Nucleus accumbens (tissue), 56 donors: ENCODE results near the gene WNT1.
A peak's percentile ranks its signal among the peaks of the same experiment; 100 is the strongest.

Experiments used
- DNase-seq, 56 donors: peaks; one replicate each; lab custom pipeline; 2025; lab: John Stamatoyannopoulos, UW

Gene WNT1

DNA sequence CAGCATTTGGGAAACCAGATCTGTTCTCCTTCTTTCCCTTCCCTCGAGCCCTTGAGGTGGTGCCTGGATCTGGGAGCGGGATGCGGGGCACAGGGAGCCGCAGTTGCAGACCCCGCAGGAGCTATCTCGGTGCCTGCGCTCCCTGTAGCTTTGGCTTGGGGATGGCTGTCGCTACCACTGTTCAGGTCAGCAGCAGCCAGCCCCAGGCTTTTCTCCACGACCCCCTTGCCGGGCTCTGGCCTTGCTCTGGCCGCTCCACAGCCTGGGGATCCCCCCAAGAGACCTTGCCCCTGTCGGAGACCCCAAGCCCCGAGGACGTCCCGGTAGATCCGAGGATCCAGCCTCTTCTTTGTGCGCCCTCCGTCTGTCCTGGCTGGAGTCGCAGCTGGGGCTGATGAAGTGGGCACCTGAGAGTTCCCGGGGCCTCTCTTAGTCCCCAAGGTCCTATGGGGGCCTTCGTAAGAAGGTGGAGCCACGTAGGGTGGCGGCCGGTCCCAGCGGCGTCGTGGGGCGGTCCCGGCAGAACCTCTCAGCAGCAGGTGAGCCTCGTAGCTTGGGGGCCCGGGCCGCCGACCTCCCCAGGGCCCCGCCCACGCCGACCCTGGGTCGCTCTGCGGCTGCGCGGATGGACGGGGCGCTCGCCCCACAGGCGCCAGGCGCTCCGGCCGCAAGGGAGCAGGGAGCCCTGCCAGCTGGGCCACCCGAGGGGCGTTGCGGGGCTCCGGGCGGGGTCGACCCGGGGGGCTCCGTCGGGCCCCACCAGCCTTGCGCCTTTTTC is 19.8 kb downstream of the WNT1 start:
- peak in 3 of 56 donors; percentile 27 to 39 (median 39) for DNase-seq

DNA sequence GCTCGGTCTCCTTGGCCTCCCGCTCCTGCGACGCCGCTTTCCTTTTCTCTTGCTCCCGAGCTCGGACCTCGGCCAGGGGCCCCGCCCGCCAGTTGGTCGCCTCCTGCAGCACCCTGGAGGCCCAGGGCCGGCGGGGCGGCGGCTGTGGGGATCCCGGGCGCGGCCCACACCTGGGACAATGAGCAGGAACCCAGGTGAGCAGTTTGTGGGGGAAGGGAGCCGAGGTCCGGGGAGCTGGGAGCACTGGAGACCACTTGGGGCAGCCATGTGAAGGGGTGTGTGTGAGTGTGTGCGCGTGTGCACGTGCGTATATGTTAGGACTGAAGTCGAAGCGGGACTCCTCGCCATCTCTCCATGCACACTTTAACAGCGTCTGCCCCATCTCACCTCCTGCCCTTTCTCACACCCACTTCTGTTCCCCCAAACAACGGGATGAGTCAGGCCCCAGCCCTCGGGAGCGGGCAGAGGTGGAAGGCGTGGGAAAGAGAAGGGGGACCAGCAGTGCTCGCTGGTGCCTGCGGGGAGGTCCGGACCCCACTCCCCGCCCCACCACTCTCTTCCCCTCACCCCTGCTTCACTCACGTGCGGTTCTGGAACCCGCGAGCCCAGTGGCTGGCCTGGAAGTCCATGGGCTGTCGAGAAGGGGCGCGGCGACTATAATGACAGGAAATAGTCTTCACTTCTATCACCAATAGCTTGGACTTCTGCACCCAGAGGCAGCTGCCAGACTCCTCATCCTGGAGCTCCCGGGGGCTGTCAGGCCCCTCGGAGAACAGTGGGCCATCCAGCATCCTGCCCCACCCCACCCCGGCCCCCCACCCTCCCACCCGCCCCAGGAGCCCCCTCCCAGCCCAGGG is 20.6 kb downstream of the WNT1 start:
- peak in 10 of 56 donors; percentile 11 to 50 (median 41) for DNase-seq

DNA sequence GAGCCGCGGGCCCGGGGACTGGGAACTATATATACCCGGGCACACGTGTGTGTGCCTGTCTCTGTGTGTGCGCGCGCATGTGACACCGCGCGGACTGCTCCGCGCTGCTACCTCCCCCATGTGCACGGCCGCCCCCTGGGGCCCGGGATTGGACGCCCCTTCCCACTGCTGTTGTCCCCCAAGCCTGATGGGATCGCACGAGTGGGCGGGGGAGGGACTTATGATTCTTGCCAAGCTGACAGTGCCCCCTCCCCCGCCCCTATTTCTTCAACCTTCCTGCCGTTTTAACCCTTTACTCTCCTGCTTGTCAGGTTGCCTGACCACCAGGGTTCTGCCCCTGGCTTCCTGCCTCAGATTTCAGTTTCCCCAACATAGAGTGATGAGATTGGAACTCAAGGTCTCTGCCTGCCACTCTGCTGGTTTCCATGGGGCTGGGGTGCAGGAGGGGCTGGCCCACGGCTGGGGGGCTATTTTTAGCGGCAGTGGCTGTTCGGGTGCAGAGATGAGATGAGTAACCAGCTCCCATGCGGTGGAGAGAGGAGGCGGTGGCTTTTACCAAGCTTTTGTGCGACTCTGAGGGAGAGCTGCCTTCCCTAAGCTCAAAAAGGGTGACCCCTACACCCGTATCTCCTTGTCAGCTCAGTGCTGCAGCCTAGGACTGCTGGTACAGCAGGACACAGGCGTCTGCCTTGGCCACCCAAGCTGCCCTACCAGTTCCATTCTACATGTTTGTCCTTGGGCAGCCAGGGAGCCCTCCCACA is 21.4 kb downstream of the WNT1 start, which contains the start of gene DDN:
DDN (minus strand) TSS at position 5 of the 761 bp plus-strand sequence. CDS start 88 bp downstream, outside the sequence.
- DNase-seq: peak in 37 of 56 donors; percentile 27 to 84 (median 67)

DNA sequence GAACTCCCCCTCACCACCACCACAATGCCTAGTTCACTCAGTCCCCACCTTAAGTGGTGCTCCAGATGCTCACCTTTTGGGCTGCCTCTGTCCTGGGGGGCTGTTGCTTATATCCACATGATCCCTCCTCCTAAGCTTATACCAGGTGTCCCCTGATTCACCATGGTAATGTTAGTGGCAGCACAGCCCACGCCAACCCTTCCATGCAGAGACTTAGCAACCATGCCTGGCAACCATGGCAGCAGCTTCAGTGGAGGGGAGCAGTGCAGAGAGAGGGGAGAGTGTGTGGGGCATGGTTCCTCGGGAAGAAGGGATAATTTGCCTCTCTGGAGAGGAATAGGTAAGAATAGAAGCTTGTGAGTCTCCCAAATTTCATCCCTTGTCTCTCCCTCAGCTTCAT is 22.2 kb downstream of the WNT1 start:
- peak in 36 of 56 donors; percentile 18 to 87 (median 58) for DNase-seq

DNA sequence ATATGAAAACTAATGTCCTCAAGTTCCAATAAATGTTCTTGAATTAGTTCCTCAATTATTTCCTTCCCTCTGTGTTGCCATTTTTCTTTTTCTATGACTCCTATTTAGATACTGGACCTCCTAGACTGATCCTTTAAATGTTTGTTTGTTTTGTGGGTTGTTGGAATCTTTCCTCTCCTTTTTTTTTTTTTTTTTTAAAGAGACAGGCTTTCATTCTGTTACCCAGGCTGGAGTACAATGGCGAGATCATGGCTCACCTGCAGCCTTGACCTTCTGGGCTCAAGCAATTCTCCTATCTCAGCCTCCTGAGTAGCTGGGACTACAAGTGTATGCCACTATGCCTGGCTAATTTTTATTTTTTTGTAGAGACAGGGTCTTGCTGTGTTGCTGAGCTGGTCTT is 30.8 kb downstream of the WNT1 start:
- no peak for DNase-seq

DNA sequence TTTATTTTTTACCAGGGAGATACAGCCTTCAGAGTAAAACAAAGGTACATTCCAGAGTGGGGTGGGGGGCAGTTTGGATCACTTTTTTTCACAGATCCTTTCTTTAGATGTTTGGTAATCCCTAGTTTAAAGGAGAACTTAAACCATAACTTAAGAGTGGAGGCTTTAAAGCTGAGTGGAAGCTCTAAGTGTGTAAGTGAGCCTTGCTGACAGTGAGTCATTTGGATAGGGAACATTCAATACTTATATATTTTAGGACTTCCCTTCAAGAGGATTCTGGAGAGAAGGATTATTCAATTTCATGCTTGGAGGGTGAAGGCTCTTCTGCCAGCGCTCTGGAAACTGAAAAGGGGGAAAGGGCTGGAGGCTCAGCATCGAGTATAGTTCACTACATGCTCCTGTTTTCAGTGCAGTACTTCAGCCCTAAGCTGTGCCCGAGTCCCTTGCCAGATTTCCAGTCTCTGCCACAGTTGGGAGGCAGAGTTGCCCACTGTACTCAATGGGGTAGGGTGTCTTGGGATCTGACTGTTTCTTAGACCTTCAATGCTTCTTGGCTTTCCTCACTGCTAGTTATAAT is 32.1 kb downstream of the WNT1 start:
- no peak for DNase-seq

DNA sequence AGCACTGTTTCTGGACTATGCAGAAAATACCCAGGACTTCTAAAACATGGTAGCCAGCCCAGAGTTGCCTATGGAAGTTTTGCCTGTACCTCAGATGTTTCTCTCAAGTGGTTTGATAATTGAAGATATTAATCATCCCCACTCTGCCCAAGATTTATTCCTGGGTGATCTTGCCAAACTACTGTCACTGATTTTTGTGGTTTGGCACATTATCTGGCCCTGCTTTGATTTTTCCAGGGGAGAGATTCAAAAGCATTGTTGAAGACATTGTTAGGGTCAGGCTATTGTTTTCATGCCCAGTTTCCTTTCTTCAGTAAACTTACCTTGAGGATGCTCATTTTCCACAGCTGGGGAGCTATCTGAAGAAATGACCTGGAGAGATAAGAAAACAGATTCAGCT is 34.6 kb downstream of the WNT1 start:
- no peak for DNase-seq

DNA sequence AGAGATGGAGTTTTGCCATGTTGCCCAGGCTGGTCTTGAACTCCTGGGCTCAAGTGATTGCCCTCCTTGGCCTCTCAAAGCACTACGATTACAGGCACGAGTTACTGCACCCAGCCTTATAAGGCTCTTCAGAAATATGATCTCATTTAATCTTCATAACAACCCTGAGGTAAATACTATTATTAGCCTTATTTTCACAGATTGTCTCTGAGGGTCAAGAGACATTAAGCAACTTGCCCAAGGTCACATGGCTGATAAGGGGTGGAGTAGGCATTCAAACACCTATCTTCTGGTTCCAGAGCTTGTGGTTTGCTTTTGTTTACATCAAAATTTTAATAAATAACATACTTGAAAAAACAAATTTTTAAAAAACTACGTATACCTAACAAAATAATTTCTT is 35.3 kb downstream of the WNT1 start:
- no peak for DNase-seq

DNA sequence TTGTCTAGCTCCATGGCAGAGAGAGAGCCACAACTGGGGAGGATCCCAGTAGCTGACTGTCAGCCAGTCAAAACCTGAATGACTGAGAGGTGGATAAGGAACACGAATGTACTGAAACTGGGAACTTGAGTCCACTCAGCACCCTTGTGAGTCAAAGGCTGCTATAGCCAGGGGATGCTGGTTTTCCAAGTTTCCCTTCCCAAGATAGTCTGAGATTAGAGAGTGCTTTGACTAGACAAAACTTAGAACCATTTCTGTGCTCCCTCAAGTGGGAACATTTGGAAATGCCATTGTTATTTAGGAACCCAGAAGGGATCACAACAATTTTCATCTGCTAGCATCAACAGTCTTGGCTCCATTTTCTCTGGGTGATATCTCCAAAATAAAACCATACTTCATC is 36.4 kb downstream of the WNT1 start:
- DNase-seq: no peak

DNA sequence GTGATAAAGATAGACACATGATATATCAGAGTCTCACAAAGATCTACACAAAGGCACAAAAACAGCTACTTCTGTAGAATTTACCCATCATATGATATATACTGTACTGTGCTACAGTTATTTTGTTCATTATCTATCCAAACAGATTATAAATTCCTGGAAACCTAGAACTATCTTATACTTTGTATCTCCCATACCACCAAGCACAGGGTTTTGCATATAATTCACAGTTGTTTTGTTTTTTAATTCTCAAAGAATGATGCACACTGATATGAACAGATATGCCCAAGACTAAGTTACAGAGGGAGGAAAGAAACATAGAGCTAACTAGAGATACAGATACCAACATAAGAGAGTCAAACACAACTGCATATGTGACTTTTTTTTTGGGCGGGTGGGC is 37.1 kb downstream of the WNT1 start:
- DNase-seq: no peak

DNA sequence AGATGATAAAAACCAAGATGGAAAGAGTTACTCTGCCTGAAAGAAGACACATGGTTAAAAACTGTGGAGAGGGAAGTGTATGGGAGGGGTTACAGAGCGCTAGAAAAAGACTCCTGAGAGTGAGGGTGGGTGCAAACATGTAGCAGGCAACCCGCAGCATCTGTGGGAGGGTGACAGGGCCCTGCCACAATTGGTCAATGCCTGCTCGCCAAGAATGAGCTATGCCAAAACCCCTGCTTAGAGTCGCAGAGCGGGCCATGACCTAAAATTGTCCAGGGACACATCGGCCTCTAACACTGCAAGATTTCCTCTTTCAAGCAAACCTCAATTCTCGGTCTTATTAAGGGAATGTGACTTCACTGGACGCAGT is 39.8 kb downstream of the WNT1 start:
- DNase-seq: peak in 12 of 56 donors; percentile 10 to 51 (median 36)

DNA sequence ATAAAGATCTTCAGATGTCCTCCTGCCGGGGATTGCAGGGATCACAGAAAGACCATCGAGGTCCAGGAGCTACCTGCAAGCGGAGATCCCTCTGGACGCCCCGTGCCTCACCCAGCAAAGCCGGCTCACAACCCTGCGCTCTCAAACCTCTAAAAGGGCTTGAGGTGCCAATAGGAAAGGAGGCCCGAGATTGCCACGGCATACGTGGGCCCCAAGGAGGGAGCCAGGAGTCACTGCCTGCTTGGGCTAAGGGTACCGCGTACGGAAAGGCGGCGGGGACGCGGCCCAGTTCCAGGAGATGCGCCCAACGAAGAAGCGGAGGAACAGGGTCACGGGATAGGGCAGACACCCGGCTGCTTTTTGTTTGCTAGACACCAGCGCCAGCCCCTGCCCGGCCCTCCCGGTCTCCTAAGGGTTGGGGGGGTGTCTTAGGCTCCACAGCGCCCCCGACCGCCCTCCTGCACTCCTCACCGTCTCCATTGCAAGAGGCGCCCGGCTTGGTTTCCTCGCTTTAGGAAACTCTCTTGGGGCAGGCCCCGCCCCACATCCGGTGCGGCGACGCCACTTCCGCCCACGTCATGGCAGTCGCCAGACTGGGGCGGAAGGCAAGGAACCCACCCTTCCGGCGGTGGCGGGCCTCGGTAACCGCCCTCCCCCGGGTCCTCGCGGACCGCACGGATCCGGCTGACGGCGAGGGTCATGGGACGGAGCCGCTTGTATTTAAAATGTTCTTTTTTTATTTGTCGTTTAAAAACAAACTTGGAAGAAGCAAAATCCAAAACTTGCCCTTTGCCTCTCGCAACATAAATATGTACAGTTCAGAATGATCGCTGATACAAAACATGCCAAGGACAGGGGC is 40.4 kb downstream of the WNT1 start, which contains the start of gene PRKAG1:
PRKAG1 (minus strand) TSS at position 516 of the 859 bp plus-strand sequence; CDS start at position 480, 36 bp downstream.
- peak; percentile 63 to 97 (median 92) for DNase-seq

DNA sequence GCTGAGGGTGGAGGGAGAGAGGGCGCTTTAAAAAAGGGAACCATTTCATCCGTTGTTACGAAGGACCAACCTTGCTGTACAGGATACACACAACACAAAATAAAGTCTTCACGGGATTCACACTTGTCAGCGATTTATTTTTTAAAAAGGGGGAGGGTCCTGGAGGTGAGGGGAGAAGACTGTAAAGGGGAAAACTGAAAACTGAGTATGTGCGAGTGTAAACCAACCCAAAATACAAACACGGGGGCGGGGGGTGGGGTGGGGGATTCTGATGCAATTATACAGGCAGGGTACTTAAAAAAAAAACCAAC is 41.0 kb downstream of the WNT1 start:
- no peak for DNase-seq

DNA sequence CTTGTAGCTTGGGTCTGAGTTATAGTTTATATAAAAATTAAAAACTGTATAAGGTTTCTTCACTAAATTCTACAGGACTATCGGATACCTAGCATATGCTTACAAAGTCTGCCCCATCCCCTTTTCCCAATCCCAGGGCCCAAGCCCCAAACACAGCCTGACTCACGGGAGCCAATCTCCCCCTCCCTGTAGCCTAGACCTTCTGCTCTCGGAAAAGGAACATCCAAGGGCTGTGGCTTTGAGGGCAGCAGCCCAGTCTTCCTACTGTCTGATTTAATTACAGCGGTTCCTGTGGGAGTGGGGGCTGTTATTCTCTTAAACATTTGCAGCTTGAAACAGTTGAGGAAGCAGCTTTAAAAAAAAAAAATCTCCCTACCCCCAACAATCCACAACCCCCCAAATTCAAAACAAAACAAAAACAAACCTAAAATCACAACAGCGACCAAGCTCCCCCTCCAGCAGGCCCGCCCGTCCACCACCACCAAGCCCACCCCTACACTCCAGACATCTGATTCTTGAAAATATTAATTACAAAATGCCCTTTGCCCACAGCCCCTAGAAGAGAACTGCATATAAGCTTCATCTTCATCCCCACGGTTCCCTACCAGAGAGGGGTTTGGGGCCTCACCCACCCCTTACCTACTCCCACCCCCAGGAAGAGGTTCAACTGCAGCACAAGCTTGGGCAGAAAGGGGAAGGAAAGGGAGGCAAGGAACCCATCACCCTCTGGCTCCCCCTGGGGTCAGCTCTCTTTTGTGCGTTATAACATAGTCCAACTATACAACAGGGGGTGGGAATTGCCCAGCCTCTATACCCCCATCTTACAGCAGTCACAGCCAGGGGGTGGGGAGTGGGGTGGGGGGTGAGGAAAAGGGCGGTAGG is 41.6 kb downstream of the WNT1 start:
- DNase-seq: peak in 1 of 56 donors; percentile 17

DNA sequence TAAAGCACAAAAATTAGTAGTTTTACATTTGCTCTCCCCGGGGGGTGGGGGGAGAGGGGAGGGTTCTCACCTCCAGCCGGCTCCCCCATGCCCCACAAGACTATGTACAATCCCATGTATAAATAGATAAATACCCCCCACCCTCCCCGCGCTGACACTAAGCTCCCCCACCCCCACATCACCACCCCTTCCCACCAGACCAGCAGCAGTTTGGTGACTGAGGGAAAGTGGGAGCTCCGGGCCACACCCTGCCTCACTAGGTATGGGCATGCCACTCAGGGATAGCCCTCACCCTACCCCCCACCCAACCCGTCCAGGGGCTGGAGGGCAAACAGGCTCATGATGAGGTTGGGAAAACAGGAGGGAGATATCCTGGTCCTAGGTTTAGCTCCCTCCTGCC is 42.3 kb downstream of the WNT1 start:
- DNase-seq: no peak

DNA sequence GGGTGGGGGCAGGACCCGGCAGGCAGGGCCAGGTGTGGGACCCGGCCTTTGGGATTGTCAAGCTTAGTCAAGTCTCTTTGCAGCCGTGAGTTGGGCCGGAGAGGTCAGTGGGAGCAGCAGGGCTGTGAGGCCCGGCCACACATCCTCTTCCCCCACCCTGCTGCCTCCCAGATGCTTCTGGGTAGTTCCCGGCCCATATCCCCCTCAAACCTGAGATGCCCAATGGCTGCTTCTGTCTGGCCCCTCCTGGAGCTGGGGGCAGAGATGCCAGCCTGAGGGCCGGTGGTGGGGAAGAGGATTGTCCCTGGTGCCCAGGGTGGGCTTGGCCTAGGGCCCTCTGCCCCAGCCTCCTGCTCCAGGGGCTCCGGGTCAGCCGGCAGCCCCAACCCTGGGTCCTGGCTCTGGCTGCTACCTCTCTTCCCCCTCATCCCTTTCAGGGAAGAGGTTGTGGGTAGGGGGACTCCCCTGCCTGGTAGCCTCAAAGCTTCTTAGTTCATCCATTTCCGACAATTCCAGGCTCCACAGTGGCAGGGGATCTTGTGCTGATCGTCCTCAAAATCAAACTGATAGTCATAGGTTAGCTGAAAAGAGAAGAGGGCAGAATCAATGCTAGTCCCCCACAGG is 43.3 kb downstream of the WNT1 start:
- no peak for DNase-seq

DNA sequence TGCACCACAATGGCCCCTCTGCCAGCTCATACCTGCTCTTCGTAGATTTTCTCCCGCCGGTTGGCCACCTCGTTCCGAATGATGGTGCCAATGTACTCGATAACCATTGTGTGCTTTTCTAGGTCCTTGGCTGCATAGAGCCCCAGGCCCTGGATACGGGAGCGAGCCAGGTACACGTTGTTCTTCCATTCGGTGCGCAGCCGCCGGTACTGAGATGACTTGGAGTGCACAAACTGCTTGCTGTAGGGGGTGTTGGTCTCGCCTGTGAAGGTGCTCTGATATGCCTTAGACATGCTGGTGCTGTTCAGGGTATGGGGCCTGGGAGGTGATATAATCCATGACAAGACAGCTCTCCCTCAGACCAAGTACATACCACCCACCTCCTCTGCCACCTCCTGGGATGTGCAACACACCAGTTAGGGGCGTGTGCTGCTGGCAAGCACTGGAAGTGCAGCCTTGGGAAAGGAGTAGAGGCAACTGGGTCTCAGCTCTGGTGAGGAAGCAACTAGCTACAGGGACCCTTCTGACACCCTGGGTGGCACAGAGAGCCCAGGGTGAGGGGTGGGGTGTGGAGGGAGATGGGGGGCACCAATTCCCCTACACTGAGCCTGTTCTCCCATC is 44.5 kb downstream of the WNT1 start:
- DNase-seq: no peak

DNA sequence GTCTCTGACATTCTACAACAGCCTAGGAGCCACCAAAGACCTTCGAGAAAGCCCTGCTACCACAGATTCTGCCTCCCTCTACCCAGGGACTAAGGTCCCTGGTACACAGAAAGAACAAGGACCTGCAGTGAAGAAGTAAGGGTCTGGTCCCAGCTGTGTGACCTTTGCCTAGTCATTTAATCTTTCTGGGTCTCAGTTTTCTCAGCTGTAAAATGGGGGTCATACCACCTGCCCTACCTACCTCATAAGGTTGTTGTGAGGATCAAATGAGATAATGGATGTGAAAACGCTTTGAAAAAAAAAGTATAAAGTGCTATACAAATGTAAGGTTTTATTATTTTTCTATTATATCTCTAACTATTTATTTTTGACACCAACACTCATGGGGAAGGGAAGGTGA is 45.7 kb downstream of the WNT1 start:
- no peak for DNase-seq
